ENCODE measurements around the gene OS9.
A peak's percentile ranks its signal among the peaks of the same experiment; 100 is the strongest.

The OS9 gene

GRCh38 chr12:57757771-57758170 is 63.8 kb downstream of the OS9 start:
- no peak for DNase-seq (ENCODE audit: low read depth)
- H3K4me3 ChIP-seq (ENCODE audit: low read length): no peak overlapping the region
- no peak for TF ChIP-seq CTCF (conservative IDR thresholded peaks at IDR 0.05; ENCODE audit: low read depth, low read length)

GRCh38 chr12:57758552-57759359 is 64.8 kb downstream of the OS9 start:
- DNase-seq (ENCODE audit: low read depth): no peak
- H3K4me3 ChIP-seq (ENCODE audit: low read length): no peak overlapping the region
- no peak for TF ChIP-seq CTCF (conservative IDR thresholded peaks at IDR 0.05; ENCODE audit: low read depth, low read length)

GRCh38 chr12:57759360-57759980 is 65.5 kb downstream of the OS9 start:
- DNase-seq (ENCODE audit: low read depth): no peak
- TF ChIP-seq CTCF (conservative IDR thresholded peaks at IDR 0.05; ENCODE audit: low read depth, low read length): peak; percentile 68

GRCh38 chr12:57760347-57760982 is 66.5 kb downstream of the OS9 start:
- no peak for TF ChIP-seq CTCF (conservative IDR thresholded peaks at IDR 0.05; ENCODE audit: low read depth, low read length)
- H3K4me3 ChIP-seq (ENCODE audit: low read length): no peak overlapping the region
- DNase-seq (ENCODE audit: low read depth): no peak

More at GRCh38 chr12:57759360-57759980, 65.5 kb downstream of the OS9 start:
- no peak overlapping the region for H3K4me3 ChIP-seq (ENCODE audit: low read length)

- no peak for TF ChIP-seq CTCF (conservative IDR thresholded peaks at IDR 0.05; ENCODE audit: low read depth, low read length)
- no peak overlapping the region for H3K4me3 ChIP-seq (ENCODE audit: low read length)
- no peak for DNase-seq (ENCODE audit: low read depth)
Observed at GRCh38 chr12:57761391-57761998, 67.6 kb downstream of the OS9 start.

GRCh38 chr12:57762463-57762862 is 68.5 kb downstream of the OS9 start:
- TF ChIP-seq CTCF (conservative IDR thresholded peaks at IDR 0.05; ENCODE audit: low read depth, low read length): no peak
- no peak overlapping the region for H3K4me3 ChIP-seq (ENCODE audit: low read length)
- no peak for DNase-seq (ENCODE audit: low read depth)

Data from retinal pigment epithelial cell (primary cell).